22Rv1 (cell line): Measurements from ENCODE around the gene PTK7.

Source experiments
- H3K27ac ChIP-seq: fragments of 450-650 bp; 2 replicates; pipeline ENCODE4 v1.5.1; 2017
- ZFX ChIP-seq: fragments of 450-650 bp; IDR thresholded peaks from 2 replicates; pipeline ENCODE4 v1.6.1; 2017; ENCODE audit warnings: antibody characterized with exemption, borderline replicate concordance
- TF ChIP-seq, protein P1 (sequence below): fragments of 450-650 bp; IDR thresholded peaks from 2 replicates; pipeline ENCODE4 v1.5.1; 2017; ENCODE audit warnings: mild to moderate bottlenecking

Gene PTK7

DNA sequence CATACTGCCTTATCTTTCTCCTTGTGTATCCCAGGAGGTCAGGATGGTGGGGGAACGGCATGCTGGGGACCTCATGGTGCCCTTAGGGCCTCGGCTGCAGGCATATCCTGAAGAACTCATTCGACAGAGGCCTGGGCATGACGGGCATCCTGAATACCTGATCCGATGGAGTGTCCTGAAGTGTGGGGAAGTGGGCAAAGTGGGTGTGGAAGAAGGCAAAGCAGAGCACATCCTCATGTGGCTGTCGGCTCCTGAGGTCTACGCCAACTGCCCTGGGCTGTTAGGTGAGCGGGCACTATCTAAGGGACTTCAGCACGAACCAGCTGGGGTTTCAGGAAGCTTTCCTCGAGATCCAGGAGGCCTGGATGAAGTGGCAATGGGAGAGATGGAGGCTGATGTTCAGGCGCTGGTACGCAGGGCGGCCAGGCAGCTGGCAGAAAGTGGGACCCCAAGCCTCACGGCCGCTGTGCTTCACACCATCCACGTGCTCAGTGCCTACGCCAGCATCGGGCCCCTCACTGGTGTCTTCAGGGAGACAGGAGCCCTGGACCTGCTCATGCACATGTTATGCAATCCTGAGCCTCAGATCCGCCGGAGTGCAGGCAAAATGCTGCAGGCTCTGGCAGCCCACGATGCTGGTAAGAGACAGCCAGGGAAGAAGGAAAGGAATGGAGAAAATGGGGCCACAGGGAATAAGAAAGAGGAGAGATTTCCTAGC is 108.3 kb downstream of the PTK7 start:
- H3K27ac ChIP-seq: no peak overlapping the region
- TF ChIP-seq ZFX: no peak
- TF ChIP-seq, protein P1, sequence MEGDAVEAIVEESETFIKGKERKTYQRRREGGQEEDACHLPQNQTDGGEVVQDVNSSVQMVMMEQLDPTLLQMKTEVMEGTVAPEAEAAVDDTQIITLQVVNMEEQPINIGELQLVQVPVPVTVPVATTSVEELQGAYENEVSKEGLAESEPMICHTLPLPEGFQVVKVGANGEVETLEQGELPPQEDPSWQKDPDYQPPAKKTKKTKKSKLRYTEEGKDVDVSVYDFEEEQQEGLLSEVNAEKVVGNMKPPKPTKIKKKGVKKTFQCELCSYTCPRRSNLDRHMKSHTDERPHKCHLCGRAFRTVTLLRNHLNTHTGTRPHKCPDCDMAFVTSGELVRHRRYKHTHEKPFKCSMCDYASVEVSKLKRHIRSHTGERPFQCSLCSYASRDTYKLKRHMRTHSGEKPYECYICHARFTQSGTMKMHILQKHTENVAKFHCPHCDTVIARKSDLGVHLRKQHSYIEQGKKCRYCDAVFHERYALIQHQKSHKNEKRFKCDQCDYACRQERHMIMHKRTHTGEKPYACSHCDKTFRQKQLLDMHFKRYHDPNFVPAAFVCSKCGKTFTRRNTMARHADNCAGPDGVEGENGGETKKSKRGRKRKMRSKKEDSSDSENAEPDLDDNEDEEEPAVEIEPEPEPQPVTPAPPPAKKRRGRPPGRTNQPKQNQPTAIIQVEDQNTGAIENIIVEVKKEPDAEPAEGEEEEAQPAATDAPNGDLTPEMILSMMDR: no peak

DNA sequence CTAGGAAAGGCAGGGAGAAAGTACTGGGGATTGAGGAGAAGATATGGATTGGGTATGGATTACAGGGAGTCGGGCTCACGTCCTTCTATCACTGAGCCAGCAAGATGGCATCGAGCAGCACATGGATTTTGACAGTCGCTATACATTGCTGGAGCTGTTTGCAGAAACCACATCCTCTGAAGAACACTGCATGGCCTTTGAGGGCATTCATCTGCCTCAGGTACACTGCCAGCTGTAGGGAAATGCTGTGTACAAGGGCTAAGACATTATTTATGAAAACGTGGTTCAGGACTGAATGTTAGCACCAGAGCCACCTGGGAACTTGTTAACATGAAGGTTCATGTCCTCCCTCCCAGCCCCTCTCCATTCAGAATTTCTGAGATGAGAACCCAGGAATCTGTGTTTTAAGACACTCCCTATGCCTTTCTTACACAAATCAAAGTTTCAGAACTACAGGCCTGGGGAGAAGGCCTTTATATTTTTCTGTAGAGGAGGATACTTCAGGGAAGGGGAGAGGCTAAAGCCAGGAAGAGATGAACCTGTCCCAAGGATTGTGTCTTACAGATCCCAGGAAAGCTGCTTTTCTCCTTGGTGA is 109.4 kb downstream of the PTK7 start:
- no peak overlapping the region for H3K27ac ChIP-seq
- no peak for TF ChIP-seq ZFX
- TF ChIP-seq, protein P1: no peak

DNA sequence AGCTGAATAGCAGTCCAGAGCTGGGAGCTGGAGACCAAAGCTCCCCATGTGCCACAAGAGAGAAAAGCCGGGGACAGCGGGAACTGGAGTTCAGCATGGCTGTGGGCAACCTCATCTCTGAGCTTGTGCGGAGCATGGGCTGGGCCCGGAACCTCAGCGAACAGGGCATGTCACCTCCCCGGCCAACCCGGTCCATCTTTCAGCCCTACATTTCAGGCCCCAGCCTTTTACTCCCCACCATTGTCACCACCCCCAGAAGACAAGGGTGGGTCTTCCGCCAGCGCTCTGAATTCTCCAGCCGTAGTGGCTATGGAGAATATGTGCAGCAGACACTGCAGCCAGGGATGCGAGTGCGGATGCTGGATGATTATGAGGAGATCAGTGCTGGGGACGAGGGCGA is 109.9 kb downstream of the PTK7 start:
- TF ChIP-seq, protein P1: no peak
- no peak for TF ChIP-seq ZFX
- no peak overlapping the region for H3K27ac ChIP-seq

DNA sequence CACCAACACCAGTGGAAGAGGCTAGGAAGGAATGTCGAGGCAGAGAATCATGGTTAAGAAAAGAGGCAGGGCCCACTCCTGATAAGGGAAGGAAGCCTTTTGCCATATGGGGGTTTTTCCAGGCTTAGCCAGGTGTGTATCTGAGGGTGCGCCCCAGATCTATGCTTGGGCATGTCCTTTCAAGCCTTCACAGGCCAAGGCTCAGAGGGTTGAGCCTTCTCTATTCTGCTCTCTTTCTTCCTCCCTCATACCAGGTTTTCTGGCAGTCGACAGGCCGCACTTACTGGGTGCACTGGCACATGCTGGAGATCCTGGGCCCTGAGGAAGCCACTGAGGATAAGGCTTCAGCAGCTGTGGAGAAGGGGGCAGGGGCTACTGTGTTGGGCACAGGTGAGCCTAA is 110.6 kb downstream of the PTK7 start:
- TF ChIP-seq, protein P1: no peak
- no peak for TF ChIP-seq ZFX
- no peak overlapping the region for H3K27ac ChIP-seq

DNA sequence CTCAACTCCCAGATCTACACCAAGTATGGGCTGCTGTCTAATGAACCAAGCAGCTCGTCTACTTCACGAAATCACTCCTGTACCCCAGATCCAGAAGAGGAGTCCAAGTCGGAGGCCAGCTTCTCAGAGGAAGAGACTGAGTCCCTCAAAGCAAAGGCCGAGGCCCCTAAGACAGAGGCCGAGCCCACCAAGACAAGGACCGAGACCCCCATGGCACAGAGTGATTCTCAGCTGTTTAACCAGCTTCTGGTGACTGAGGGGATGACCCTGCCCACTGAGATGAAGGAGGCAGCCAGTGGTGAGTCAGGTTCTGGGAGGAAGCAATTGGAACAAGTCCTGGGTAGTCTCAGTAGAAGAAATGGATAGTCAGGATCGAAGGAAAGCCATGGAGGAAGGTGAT is 111.7 kb downstream of the PTK7 start:
- H3K27ac ChIP-seq: no peak overlapping the region
- TF ChIP-seq, protein P1: no peak
- no peak for TF ChIP-seq ZFX

DNA sequence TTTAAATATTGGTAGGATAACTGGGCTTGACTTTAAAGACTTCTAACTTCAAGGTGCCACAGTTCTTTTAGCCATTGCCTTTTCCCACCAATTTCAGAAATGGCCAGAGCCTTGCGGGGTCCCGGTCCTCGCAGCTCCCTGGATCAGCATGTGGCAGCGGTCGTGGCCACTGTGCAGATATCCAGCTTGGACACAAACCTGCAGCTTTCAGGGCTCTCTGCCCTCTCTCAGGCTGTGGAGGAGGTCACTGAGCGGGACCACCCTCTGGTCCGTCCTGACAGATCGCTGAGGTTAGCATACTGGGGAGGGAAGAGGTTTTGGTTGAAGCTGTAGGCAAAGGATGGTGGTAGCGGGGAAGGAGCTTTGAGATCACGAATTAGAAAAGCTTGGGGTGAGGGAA is 112.3 kb downstream of the PTK7 start:
- no peak overlapping the region for H3K27ac ChIP-seq
- TF ChIP-seq ZFX: no peak
- TF ChIP-seq, protein P1: no peak

DNA sequence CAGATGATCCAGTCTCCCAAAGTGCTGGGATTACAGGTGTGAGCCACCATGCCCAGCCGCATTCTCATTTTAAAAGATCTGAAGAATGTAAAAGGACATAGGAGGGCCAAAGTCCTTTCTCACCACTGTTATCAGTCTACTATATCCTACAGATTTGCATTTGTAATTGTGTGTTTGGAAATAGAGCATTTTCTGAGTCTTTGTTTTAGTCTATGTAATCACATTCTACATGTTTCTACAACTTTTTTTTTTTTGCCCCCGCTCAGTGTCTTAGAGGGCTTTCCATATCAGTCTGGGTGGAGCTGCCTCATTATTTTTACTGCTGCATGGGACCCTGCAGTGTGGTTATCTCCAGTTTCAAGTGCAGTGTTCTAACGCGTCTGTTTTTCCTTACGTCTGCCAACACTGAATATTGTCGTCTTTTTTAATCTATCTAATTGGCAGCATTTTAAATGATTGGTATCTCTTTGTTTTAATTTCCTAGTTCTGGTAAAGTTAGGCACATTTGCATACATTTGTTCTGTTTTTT is 113.7 kb downstream of the PTK7 start:
- TF ChIP-seq, protein P1: no peak
- no peak for TF ChIP-seq ZFX
- no peak overlapping the region for H3K27ac ChIP-seq
